Measurements from ENCODE around the gene NCLN. TPM values are rescaled to one million over a fixed set of nuclear protein-coding genes. Genes with fewer than 3 reads are reported as not detected.

NCLN gene
- polyA plus RNA-seq, 3 donors: 28.6 to 60.9 (median 34.5) TPM

DNA sequence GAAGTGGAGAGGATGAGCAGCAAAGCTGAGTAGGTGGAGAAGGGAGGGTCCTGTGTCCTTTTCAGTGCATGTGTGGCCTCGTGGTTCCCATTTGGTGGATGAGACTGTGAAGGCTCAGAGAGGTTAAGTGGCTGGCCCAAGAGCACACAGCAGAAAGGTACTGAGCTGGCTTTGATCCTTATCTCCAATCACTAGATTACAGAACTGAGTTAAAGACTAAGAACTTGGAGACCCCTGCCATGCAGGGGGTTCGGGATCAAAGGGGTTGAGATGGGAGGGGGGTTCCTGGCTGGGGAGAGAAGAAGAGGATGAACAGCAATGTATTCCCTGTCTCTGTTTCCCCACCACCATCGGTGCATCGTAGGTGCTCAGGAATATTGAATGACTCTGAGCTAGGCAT, 50.5 kb downstream of the NCLN start:
- no peak overlapping the region for H3K27ac Mint-ChIP-seq
- Histone ChIP-seq H3K4me2 (replicated peaks; ENCODE audit: extremely low read depth, low read length, poor library complexity, severe bottlenecking) (no peak overlapping the region), H2AFZ (ENCODE audit: insufficient read depth, low read depth, low read length, poor library complexity, severe bottlenecking) (no peak overlapping the region), H4K20me1 (ENCODE audit: insufficient read depth, low read length) (no peaks in the 10 kb centered on the region), H3K9me3 (replicated peaks in 1 of 2; ENCODE audit: control insufficient read depth in 1 of 2, insufficient read depth in 1 of 2, low read length in 2 of 2) (no peaks in the 10 kb centered on the region), H3K27me3 (ENCODE audit: control insufficient read depth in 2 of 2, insufficient read depth in 2 of 2, low read length in 2 of 2) (no peaks in the 10 kb centered on the region), H3K27ac (ENCODE audit: low read depth in 1 of 2, low read length in 2 of 2) (no peak overlapping the region), H3K4me1 (ENCODE audit: control insufficient read depth in 1 of 2, insufficient read depth in 2 of 2, low read length in 2 of 2) (no peaks in the 10 kb centered on the region), H3K9ac (ENCODE audit: insufficient read depth, low read length, poor library complexity, severe bottlenecking) (no peak overlapping the region), H3K36me3 (replicated peaks in 1 of 2; ENCODE audit: control insufficient read depth in 1 of 2, insufficient read depth in 2 of 2, low read length in 2 of 2) (no peaks in the 10 kb centered on the region), H3K79me2 (ENCODE audit: insufficient read depth, low read length) (no peaks in the 10 kb centered on the region), H3K4me3 (replicated peaks in 1 of 3; ENCODE audit: low read depth in 2 of 3, low read length in 3 of 3) (no peak overlapping the region)
- H3K4me3 Mint-ChIP-seq: no peak overlapping the region
- H3K9me3 Mint-ChIP-seq: peaks cover 0 to 9% (median 1%) of the 10 kb centered on the region in 7 donors
- 100% methylated on average over 2 of the region's 4 CpGs for WGBS (ENCODE audit: insufficient coverage)
- no peak for DNase-seq
- intact Hi-C loops (cut with micrococcal nuclease): no loop called here
- TF ChIP-seq, protein P1, sequence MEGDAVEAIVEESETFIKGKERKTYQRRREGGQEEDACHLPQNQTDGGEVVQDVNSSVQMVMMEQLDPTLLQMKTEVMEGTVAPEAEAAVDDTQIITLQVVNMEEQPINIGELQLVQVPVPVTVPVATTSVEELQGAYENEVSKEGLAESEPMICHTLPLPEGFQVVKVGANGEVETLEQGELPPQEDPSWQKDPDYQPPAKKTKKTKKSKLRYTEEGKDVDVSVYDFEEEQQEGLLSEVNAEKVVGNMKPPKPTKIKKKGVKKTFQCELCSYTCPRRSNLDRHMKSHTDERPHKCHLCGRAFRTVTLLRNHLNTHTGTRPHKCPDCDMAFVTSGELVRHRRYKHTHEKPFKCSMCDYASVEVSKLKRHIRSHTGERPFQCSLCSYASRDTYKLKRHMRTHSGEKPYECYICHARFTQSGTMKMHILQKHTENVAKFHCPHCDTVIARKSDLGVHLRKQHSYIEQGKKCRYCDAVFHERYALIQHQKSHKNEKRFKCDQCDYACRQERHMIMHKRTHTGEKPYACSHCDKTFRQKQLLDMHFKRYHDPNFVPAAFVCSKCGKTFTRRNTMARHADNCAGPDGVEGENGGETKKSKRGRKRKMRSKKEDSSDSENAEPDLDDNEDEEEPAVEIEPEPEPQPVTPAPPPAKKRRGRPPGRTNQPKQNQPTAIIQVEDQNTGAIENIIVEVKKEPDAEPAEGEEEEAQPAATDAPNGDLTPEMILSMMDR (IDR thresholded peaks at IDR 0.05): no peak
- H3K27me3 Mint-ChIP-seq (ENCODE audit: low read depth in 3 of 3): peaks cover 9 to 13% (median 11%) of the 10 kb centered on the region in 3 donors
- H3K36me3 Mint-ChIP-seq: no peaks in the 10 kb centered on the region
- H3K4me1 Mint-ChIP-seq: no peaks in the 10 kb centered on the region

DNA sequence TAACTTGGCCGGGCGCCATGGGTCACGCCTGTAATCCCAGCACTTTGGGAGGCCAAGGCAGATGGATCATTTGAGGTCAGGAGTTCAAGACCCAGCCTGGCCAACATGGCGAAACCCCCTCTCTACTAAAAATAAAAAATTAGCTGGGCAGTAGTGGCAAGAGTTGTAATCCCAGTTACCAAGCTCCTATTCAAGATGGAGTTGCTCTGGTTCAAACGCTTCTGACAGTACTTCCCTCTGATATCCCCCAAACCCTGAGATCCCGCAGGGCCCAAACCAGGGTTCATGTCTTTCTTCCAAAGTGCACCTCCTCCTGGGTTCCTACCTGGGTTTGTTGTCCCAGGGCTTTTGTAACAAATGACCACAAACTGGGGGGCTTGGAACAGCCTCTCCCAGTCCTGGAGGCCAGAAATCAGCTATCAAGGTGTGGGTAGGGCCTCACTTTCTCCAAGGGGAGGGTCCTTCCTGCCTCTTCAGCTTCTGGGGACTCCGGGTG, 52.4 kb downstream of the NCLN start:
- Mint-ChIP-seq H3K27me3 (ENCODE audit: low read depth in 3 of 3) (peaks cover 8 to 13% (median 12%) of the 10 kb centered on the region in 3 donors), H3K4me3 (no peak overlapping the region), H3K4me1 (no peaks in the 10 kb centered on the region), H3K36me3 (no peaks in the 10 kb centered on the region), H3K27ac (no peak overlapping the region), H3K9me3 (peaks cover 0 to 9% (median 1%) of the 10 kb centered on the region in 7 donors)
- H4K20me1 ChIP-seq (ENCODE audit: insufficient read depth, low read length): no peaks in the 10 kb centered on the region
- H3K79me2 ChIP-seq (ENCODE audit: insufficient read depth, low read length): no peaks in the 10 kb centered on the region
- no peak overlapping the region for H3K27ac ChIP-seq (ENCODE audit: low read depth in 1 of 2, low read length in 2 of 2)
- H3K4me1 ChIP-seq (ENCODE audit: control insufficient read depth in 1 of 2, insufficient read depth in 2 of 2, low read length in 2 of 2): no peaks in the 10 kb centered on the region
- TF ChIP-seq, protein P1 (IDR thresholded peaks at IDR 0.05): no peak
- H3K4me2 ChIP-seq (replicated peaks; ENCODE audit: extremely low read depth, low read length, poor library complexity, severe bottlenecking): no peak overlapping the region
- H3K4me3 ChIP-seq (replicated peaks in 1 of 3; ENCODE audit: low read depth in 2 of 3, low read length in 3 of 3): no peak overlapping the region
- no peaks in the 10 kb centered on the region for H3K9me3 ChIP-seq (replicated peaks in 1 of 2; ENCODE audit: control insufficient read depth in 1 of 2, insufficient read depth in 1 of 2, low read length in 2 of 2)
- no peaks in the 10 kb centered on the region for H3K36me3 ChIP-seq (replicated peaks in 1 of 2; ENCODE audit: control insufficient read depth in 1 of 2, insufficient read depth in 2 of 2, low read length in 2 of 2)
- intact Hi-C loops (cut with micrococcal nuclease): no loop called here
- H2AFZ ChIP-seq (ENCODE audit: insufficient read depth, low read depth, low read length, poor library complexity, severe bottlenecking): no peak overlapping the region
- 100% methylated on average over 2 of the region's 7 CpGs for WGBS (ENCODE audit: insufficient coverage)
- no peak for DNase-seq
- H3K9ac ChIP-seq (ENCODE audit: insufficient read depth, low read length, poor library complexity, severe bottlenecking): no peak overlapping the region
- no peaks in the 10 kb centered on the region for H3K27me3 ChIP-seq (ENCODE audit: control insufficient read depth in 2 of 2, insufficient read depth in 2 of 2, low read length in 2 of 2)

Data from CD14-positive monocyte (primary cell).